OCI-LY3 (cell line): ENCODE results near the gene CDH4.

ENCODE experiments used
- H2AFZ ChIP-seq: fragments of 200-600, 300-600 bp; shearing (Covaris generic); 2 replicates; pipeline ENCODE4 v1.6.0; 2014; ENCODE audit warnings: antibody characterized with exemption, low read depth, low read length
- H3K27ac ChIP-seq: fragments of 200-600, 300-600 bp; sonication (generic); 2 replicates; pipeline ENCODE4 v1.5.1; 2014; ENCODE audit warnings: mild to moderate bottlenecking, low read length, moderate library complexity, mixed read lengths
- H3K27me3 ChIP-seq: fragments of 200-600, 300-600 bp; sonication (generic); 2 replicates; pipeline ENCODE4 v1.6.1; 2014; ENCODE audit warnings: low read depth, low read length, mixed read lengths
- H3K36me3 ChIP-seq: fragments of 200-600, 300-600 bp; sonication (generic); replicated peaks from 2 replicates; pipeline ENCODE3; 2014; ENCODE audit warnings: low read depth, low read length, mixed read lengths
- H3K4me1 ChIP-seq: fragments of 300-600, 200-600 bp; sonication (generic); 2 replicates; pipeline ENCODE4 v1.6.1; 2014; ENCODE audit warnings: low read length, mixed read lengths
- H3K4me2 ChIP-seq: fragments of 200-600, 300-600 bp; sonication (generic); 2 replicates; pipeline ENCODE4 v1.6.1; 2014; ENCODE audit warnings: low read length, mixed read lengths
- H3K4me3 ChIP-seq: fragments of 300-600, 200-600 bp; sonication (generic); 2 replicates; pipeline ENCODE4 v1.5.1; 2014; ENCODE audit warnings: antibody characterized with exemption, mild to moderate bottlenecking, low read length, moderate library complexity
- H3K79me2 ChIP-seq: fragments of 300-600, 200-600 bp; shearing (Covaris generic); 2 replicates; pipeline ENCODE4 v1.6.1; 2014; ENCODE audit warnings: mild to moderate bottlenecking, low read length, mixed read lengths
- H3K9ac ChIP-seq: fragments of 300-600, 200-600 bp; shearing (Covaris generic); 2 replicates; pipeline ENCODE4 v1.6.0; 2014; ENCODE audit warnings: mild to moderate bottlenecking, low read length, moderate library complexity
- H3K9me3 ChIP-seq: fragments of 200-600, 300-600 bp; shearing (Covaris generic); 2 replicates; pipeline ENCODE4 v1.6.1; 2014; ENCODE audit warnings: low read length, mixed read lengths; ENCODE audit not compliant: insufficient read depth
- H4K20me1 ChIP-seq: fragments of 200-600, 300-600 bp; sonication (generic); 2 replicates; pipeline ENCODE4 v1.6.1; 2016; ENCODE audit warnings: low read length, mixed read lengths; ENCODE audit not compliant: insufficient read depth
- CTCF ChIP-seq: fragments of 200-600, 300-600 bp; sonication (generic); IDR thresholded peaks from 2 replicates; pipeline ENCODE4 v1.5.1; 2014; ENCODE audit warnings: antibody characterized with exemption, low read length, low read depth
- EZH2phosphoT487 ChIP-seq: fragments of 200-600 bp; shearing (Covaris generic); IDR thresholded peaks from 2 replicates; pipeline ENCODE4 v1.6.1; 2018; ENCODE audit warnings: antibody characterized with exemption, mixed run types, low read depth

The CDH4 gene

GRCh38 chr20:61251529-61252393 lies at the start of gene CDH4:
Gene CDH4 (plus strand): TSS chr20:61252261.
- TF ChIP-seq EZH2phosphoT487 = no peak
- TF ChIP-seq CTCF = no peak
- Histone ChIP-seq H3K9me3 (no peaks in the 10 kb centered on the region), H3K4me3 (no peak within 1 kb of the TSS), H3K36me3 (no peaks in the 10 kb centered on the region), H3K27ac (no peak within 1 kb of the TSS), H3K4me1 (no peaks in the 10 kb centered on the region), H3K79me2 (no peaks in the 10 kb centered on the region), H4K20me1 (no peaks in the 10 kb centered on the region), H3K4me2 (no peak within 1 kb of the TSS), H3K9ac (no peak within 1 kb of the TSS), H3K27me3 (no peaks in the 10 kb centered on the region), H2AFZ (no peak within 1 kb of the TSS)

DNA sequence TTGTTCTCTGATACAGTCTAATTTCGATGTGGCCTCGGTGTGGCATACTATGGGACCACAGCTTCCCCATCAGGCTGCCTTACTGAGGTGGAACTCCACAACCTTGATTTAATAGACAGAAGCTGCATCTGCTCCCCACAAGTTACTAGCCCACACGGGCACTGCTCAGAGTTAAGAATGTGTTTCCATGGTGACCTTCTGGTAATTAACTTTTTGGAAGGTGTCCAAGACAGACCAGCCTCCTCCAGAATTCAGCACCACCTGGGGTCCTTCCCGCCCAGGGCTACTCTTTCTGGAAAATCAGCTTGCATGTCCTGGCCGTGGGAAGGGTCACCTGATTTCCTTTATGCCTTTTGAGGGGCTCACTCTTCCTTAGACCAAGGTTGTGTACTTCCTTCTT lies 48.7 kb upstream of the CDH4 start:
- H3K9me3 ChIP-seq = no peaks in the 10 kb centered on the region
- no peak overlapping the region for H3K27ac ChIP-seq
- H3K79me2 ChIP-seq = no peaks in the 10 kb centered on the region
- no peak overlapping the region for H2AFZ ChIP-seq
- H3K9ac ChIP-seq = no peak overlapping the region
- no peak overlapping the region for H3K4me3 ChIP-seq
- no peaks in the 10 kb centered on the region for H3K4me1 ChIP-seq
- H3K27me3 ChIP-seq = no peaks in the 10 kb centered on the region
- H4K20me1 ChIP-seq = no peaks in the 10 kb centered on the region
- TF ChIP-seq CTCF (no peak), EZH2phosphoT487 (no peak)
- no peaks in the 10 kb centered on the region for H3K36me3 ChIP-seq
- H3K4me2 ChIP-seq = no peak overlapping the region

GRCh38 chr20:61204206-61204605 lies 47.9 kb upstream of the CDH4 start:
- no peak for TF ChIP-seq EZH2phosphoT487
- no peak for TF ChIP-seq CTCF
- Histone ChIP-seq H3K9ac (no peak overlapping the region), H3K36me3 (no peaks in the 10 kb centered on the region), H3K4me2 (no peak overlapping the region), H3K27ac (no peak overlapping the region), H3K4me1 (no peaks in the 10 kb centered on the region), H3K27me3 (no peaks in the 10 kb centered on the region), H3K9me3 (no peaks in the 10 kb centered on the region), H3K79me2 (no peaks in the 10 kb centered on the region), H4K20me1 (no peaks in the 10 kb centered on the region), H3K4me3 (no peak overlapping the region), H2AFZ (no peak overlapping the region)

DNA sequence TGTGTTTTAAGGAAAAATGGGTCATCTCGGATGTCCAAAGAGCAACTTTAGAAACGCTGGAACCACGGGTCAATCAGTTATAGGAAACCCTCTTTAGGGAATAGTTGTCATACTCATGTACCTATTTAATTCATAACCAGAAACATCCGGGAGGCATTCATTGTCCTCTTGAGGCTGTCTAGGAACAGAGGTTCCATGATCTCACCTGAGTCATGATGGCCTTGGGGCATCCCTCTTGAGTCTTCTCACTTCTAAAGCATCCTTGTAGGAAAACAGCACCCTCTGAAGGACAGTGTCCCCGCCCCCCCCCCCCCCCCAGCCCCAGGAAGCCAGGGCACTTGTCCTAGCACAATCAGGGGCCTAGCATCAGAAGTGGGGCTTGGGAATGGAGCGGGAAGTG lies 46.3 kb upstream of the CDH4 start:
- no peaks in the 10 kb centered on the region for H3K4me1 ChIP-seq
- no peak overlapping the region for H3K4me3 ChIP-seq
- no peak overlapping the region for H3K9ac ChIP-seq
- no peak overlapping the region for H2AFZ ChIP-seq
- no peak overlapping the region for H3K27ac ChIP-seq
- no peak for TF ChIP-seq CTCF
- no peak for TF ChIP-seq EZH2phosphoT487
- H3K27me3 ChIP-seq = no peaks in the 10 kb centered on the region
- H3K79me2 ChIP-seq = no peaks in the 10 kb centered on the region
- no peaks in the 10 kb centered on the region for H3K9me3 ChIP-seq
- no peak overlapping the region for H3K4me2 ChIP-seq
- no peaks in the 10 kb centered on the region for H4K20me1 ChIP-seq
- H3K36me3 ChIP-seq = no peaks in the 10 kb centered on the region
